Nephron (organoid): ENCODE measurements around the gene KAZALD1.

Source experiments
- H3K27ac Mint-ChIP-seq, 3 experiments: 2 replicates each; pipeline ENCODE4 v1.8.0; 2020; ENCODE audit warnings: mixed read lengths in 3 of 3, mild to moderate bottlenecking in 2 of 3, moderate library complexity in 1 of 3
- H3K27me3 Mint-ChIP-seq: 2 replicates; pipeline ENCODE4 v1.8.0; 2021; ENCODE audit warnings: low read depth, mild to moderate bottlenecking, moderate library complexity, mixed read lengths
- H3K36me3 Mint-ChIP-seq: 2 replicates; pipeline ENCODE4 v1.8.0; 2020; ENCODE audit warnings: low read depth, mixed read lengths
- H3K4me1 Mint-ChIP-seq: 2 replicates; pipeline ENCODE4 v1.8.0; 2020; ENCODE audit warnings: mixed read lengths
- H3K4me3 Mint-ChIP-seq, 3 experiments: 2 replicates each; pipeline ENCODE4 v1.8.0; 2020; ENCODE audit warnings: mild to moderate bottlenecking in 3 of 3, mixed read lengths in 3 of 3, moderate library complexity in 2 of 3
- H3K9me3 Mint-ChIP-seq: 2 replicates; pipeline ENCODE4 v1.8.0; 2020; ENCODE audit warnings: mixed read lengths
- TF ChIP-seq, protein P1 (sequence below), 3 experiments: fragments of 200-600 bp; sonication (generic); IDR thresholded peaks; one replicate each; pipeline ENCODE4 v1.5.0; 2021; ENCODE audit warnings: antibody characterized with exemption in 3 of 3; ENCODE audit not compliant: unreplicated experiment in 3 of 3

The KAZALD1 gene

DNA sequence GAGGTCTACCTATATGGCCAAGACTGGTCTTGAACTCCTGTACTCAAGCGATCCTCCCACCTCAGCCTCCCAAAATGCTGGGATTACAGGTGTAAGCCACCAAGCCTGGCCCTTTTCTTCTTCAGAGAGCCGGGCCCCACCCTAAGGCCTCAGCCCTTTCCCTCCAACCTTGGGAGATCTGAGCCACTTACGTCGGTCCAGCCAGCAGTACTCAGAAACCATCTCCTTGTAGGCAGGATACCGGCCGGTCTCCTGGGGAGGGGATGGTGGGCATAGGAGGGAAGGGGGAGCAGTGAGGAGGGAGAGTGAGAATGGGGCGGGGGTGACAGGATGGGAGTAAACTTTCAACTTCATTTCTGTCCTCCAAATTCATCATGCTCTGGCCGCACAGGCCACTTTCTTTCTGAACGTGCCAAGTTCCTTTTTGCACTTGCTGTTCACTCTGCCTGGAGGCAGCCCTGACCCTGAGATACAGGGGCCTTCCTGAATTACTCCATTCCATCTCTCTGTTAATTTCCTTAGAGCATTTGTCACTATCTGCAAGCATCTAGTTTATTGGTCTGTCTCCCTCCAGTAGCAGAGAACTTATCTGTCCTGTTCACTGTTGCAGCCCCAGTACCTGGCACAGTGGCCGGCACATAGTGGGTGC, 41.2 kb upstream of the KAZALD1 start:
- Mint-ChIP-seq H3K9me3 (no peaks in the 10 kb centered on the region), H3K27me3 (peaks cover 40% of the 10 kb centered on the region), H3K4me1 (peaks cover 24% of the 10 kb centered on the region), H3K36me3 (no peaks in the 10 kb centered on the region), H3K27ac (no peak overlapping the region), H3K4me3 (no peak overlapping the region)
- TF ChIP-seq, protein P1, sequence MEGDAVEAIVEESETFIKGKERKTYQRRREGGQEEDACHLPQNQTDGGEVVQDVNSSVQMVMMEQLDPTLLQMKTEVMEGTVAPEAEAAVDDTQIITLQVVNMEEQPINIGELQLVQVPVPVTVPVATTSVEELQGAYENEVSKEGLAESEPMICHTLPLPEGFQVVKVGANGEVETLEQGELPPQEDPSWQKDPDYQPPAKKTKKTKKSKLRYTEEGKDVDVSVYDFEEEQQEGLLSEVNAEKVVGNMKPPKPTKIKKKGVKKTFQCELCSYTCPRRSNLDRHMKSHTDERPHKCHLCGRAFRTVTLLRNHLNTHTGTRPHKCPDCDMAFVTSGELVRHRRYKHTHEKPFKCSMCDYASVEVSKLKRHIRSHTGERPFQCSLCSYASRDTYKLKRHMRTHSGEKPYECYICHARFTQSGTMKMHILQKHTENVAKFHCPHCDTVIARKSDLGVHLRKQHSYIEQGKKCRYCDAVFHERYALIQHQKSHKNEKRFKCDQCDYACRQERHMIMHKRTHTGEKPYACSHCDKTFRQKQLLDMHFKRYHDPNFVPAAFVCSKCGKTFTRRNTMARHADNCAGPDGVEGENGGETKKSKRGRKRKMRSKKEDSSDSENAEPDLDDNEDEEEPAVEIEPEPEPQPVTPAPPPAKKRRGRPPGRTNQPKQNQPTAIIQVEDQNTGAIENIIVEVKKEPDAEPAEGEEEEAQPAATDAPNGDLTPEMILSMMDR (IDR thresholded peaks at IDR 0.05; ENCODE audit: unreplicated experiment in 3 of 3), result no peak

DNA sequence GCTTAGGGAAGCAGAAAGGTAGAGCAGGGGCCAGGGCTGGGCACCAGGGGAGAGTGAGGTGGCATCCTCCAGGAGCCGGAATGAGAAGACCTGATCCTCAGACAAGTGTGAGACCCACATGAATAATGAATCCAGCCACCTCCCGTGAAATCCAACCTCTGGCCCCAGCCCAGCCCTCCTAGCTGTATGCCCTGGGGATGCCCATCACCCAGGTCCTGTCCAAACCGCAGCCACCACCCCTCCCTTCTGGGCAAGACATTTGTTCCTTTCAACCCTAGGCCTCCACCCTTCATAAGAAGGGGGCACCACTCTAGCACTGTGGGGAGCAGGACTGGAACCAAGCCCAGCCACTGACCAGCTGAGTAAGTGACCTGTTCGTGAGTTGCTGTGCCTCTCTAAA, 40.5 kb upstream of the KAZALD1 start:
- TF ChIP-seq, protein P1 (IDR thresholded peaks at IDR 0.05; ENCODE audit: unreplicated experiment in 3 of 3), result no peak
- no peak overlapping the region for H3K4me3 Mint-ChIP-seq
- no peaks in the 10 kb centered on the region for H3K36me3 Mint-ChIP-seq
- peaks cover 21% of the 10 kb centered on the region for H3K4me1 Mint-ChIP-seq
- no peak overlapping the region for H3K27ac Mint-ChIP-seq
- H3K27me3 Mint-ChIP-seq, result peaks cover 36% of the 10 kb centered on the region
- no peaks in the 10 kb centered on the region for H3K9me3 Mint-ChIP-seq

DNA sequence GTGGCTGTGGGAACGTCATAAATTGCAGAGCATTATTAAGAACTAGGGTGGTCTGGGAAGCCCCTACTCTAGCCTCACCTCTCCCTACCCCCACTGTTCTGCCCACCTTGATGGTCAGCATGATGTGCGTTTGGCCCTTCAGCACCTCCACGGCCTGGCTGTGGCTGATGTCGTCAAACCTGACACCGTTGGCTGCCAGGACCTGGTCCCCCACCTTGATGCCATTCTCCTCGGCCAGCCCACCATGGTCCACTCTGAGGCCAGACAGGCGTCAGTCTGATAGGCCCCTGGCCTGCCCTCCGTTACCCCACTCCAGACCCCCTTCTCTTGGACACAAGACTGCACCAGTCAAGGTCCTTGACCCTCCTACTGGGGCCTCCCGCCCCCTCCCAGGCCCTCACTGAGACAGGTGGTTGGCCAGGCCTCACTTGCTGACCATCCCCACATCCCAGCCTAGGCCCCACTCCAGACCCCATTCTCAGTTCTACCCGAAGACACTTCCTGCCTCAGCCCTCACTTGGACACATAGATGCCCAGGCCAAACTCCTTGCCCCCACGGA, 40.0 kb upstream of the KAZALD1 start:
- no peaks in the 10 kb centered on the region for H3K36me3 Mint-ChIP-seq
- no peak overlapping the region for H3K4me3 Mint-ChIP-seq
- H3K27ac Mint-ChIP-seq, result no peak overlapping the region
- H3K4me1 Mint-ChIP-seq, result peaks cover 18% of the 10 kb centered on the region
- no peaks in the 10 kb centered on the region for H3K9me3 Mint-ChIP-seq
- peaks cover 30% of the 10 kb centered on the region for H3K27me3 Mint-ChIP-seq
- TF ChIP-seq, protein P1 (IDR thresholded peaks at IDR 0.05; ENCODE audit: unreplicated experiment in 3 of 3), result no peak

DNA sequence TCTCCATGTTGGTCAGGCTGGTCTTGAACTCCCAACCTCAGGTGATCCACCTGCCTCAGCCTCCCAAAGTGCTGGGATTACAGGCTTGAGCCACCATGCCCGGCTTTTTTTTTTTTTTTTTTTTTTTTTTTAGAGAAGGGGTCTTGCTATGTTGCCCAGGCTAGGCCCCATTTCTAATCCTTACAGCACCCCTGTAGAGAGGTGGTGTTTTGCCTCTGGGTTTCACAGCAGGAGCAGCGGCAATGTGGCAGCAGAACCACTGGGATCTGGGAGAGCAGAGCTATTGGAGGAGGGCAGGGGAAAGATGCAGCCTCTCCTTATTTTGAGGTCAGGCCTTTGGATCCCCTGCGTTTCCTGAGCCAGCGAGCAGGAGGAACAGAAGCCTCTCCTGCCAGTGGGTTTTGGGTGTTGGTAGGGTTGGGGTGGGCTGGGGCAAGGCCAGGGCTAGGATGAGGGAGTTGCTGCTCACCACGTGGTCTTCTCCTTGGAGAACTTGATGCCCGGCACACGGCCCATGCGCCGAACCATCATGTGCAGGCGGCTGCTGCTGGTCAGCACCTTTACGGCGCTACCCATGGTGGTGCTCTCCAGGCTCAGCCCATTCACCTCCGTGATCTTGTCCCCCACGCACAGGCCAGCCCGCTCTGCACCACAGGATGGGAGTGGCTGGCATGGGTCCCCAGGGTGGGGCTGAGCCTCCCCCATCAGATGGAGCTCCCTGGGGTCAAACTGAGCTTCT, 38.7 kb upstream of the KAZALD1 start:
- H3K27ac Mint-ChIP-seq, result no peak overlapping the region
- H3K4me3 Mint-ChIP-seq, result no peak overlapping the region
- H3K4me1 Mint-ChIP-seq, result peaks cover 24% of the 10 kb centered on the region
- no peaks in the 10 kb centered on the region for H3K36me3 Mint-ChIP-seq
- H3K9me3 Mint-ChIP-seq, result no peaks in the 10 kb centered on the region
- peaks cover 24% of the 10 kb centered on the region for H3K27me3 Mint-ChIP-seq
- TF ChIP-seq, protein P1 (IDR thresholded peaks at IDR 0.05; ENCODE audit: unreplicated experiment in 3 of 3), result no peak

DNA sequence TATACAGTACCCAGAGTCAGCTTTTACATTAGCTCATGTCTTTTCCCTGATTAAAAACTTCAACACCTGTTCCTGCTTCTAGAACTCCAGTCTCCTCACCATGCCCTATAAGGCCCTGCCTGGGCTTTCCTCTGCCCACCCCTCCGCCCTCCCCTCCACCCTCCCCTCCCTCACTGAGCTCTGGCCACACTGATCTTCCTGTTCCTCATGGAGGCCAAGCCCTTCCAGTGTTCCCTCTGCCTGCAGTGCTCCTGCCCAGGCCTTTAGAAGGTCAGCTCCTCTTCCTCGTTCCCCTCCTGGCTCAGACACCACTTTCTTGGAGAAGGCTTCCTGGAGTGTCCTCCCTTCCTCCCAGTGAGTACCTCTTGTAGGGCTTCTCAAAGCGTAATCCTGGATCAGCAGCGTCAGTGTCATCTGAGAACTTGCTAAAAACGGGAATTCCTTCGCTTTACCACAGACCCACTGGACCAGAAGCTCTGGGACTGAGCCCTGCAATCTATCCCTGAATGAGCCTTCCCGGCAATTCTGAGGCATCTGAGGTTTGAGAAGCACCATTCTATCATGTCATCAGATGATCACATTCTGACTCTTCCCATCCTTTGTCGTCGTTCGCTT, 34.6 kb upstream of the KAZALD1 start:
- Mint-ChIP-seq H3K27me3 (peaks cover 26% of the 10 kb centered on the region), H3K4me3 (peak overlapping the region in 1 of 3 experiments; percentile 1), H3K27ac (peak overlapping the region in 1 of 3 experiments; percentile 43), H3K36me3 (no peaks in the 10 kb centered on the region), H3K4me1 (peaks cover 34% of the 10 kb centered on the region), H3K9me3 (no peaks in the 10 kb centered on the region)
- TF ChIP-seq, protein P1 (IDR thresholded peaks at IDR 0.05; ENCODE audit: unreplicated experiment in 3 of 3), result no peak
